GM12891 (cell line): ENCODE measurements around the gene AJAP1.
A peak's percentile ranks its signal among the peaks of the same experiment; 100 is the strongest.

Source experiments
- DNase-seq: peaks from one replicate; pipeline ENCODE4 v3.0.0; 2011; ENCODE audit warnings: low spot score; ENCODE audit not compliant: insufficient read length
- FAIRE-seq: peaks from 2 replicates; lab custom pipeline; 2011; peaks lifted over from hg19 to GRCh38; lab: Jason Lieb, UNC
- PAX5 ChIP-seq: IDR thresholded peaks from 2 replicates; pipeline ENCODE4 v1.6.1; 2011; ENCODE audit warnings: low read length, moderate library complexity, mild to moderate bottlenecking; ENCODE audit not compliant: insufficient read depth, severe bottlenecking
- POLR2A ChIP-seq: IDR thresholded peaks from 2 replicates; pipeline ENCODE4 v1.6.1; 2011; ENCODE audit warnings: low read depth, low read length, control low read depth
- POLR2AphosphoS5 ChIP-seq: IDR thresholded peaks from 2 replicates; pipeline ENCODE4 v1.6.1; 2011; ENCODE audit warnings: low read depth, low read length, control low read depth
- POU2F2 ChIP-seq: IDR thresholded peaks from 2 replicates; pipeline ENCODE4 v1.6.1; 2011; ENCODE audit warnings: low read depth, mild to moderate bottlenecking, control low read depth, low read length, moderate library complexity
- SPI1 ChIP-seq: IDR thresholded peaks from 2 replicates; pipeline ENCODE4 v1.6.1; 2011; ENCODE audit warnings: low read depth, low read length, control low read depth
- TAF1 ChIP-seq: IDR thresholded peaks from 2 replicates; pipeline ENCODE4 v1.6.1; 2011; ENCODE audit warnings: low read depth, low read length, control low read depth

The AJAP1 gene

DNA sequence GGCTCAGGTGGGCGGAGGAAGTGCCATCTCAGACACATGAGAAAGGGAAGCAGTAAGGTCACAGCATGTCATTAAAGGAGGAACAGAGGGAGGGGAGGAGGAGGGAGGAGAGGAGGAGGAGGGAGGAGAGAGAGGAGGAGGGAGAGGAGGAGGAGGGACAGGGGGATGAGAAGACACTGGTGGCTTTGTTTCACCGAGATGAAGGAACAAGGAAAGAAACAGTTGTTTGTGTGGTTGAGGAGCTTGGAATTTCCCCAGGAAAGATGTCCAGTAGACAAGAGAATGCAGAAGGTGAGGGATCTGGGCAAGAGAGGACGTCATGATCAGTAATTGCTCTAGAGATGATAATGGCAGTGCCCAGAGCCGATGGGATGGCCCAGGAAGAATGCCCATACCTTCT lies 97.7 kb downstream of the AJAP1 start:
- TF ChIP-seq PAX5: no peak
- TF ChIP-seq TAF1: no peak
- no peak for TF ChIP-seq POU2F2
- TF ChIP-seq POLR2A: no peak
- no peak for TF ChIP-seq POLR2AphosphoS5
- no peak for TF ChIP-seq SPI1
- FAIRE-seq (no peak), DNase-seq (no peak)

DNA sequence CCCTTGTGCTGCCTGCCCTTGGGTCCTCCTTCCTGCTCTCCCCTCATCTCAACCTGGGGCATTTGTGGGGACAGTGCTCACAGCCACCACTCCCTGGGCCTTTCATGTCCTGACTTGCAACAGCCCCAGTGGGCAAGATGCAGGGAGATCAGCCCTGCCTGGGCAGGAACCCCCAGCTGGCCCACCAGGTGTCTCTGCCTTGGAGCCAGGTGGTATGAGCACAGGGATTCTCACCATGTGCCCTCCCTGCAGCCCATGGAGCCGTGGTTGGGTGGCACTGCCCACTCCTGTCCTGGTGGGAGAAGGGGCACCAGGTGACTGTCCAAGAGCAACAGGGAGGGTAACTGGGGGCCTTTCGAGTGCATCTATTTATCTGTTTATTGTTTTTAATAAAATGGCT lies 100.4 kb downstream of the AJAP1 start:
- no peak for FAIRE-seq
- TF ChIP-seq POU2F2 (no peak), TAF1 (no peak), POLR2A (no peak)

DNA sequence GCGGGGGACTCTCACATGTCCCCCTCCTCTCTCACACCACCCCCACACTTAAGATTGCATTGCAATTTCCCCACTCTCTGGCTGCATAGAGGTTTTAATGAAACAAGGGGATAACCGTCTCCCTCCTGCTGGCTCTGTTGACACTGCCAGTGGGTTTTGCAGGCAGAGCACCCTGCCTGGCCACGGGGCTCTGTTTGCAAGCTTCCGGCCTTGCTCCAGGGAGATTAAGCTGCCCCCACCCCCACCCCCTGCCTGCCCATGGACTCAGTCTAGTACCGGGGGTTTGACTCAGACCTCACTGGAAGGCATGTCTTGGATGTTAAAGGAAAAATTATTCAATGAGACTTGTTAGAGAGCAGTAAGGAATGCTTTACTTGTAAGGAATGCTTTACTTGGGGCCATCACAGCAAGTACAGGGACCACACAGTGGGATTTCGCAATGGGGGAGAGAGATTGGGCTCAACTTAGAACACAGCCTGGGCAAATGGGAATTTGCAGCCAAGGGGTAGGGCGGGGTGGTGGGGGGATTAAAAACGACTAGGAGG lies 101.0 kb downstream of the AJAP1 start:
- TF ChIP-seq POU2F2: no peak
- TF ChIP-seq POLR2A: no peak
- no peak for TF ChIP-seq TAF1
- no peak for DNase-seq

More for the DNA sequence above, 100.4 kb downstream of the AJAP1 start:
- no peak for DNase-seq

DNA sequence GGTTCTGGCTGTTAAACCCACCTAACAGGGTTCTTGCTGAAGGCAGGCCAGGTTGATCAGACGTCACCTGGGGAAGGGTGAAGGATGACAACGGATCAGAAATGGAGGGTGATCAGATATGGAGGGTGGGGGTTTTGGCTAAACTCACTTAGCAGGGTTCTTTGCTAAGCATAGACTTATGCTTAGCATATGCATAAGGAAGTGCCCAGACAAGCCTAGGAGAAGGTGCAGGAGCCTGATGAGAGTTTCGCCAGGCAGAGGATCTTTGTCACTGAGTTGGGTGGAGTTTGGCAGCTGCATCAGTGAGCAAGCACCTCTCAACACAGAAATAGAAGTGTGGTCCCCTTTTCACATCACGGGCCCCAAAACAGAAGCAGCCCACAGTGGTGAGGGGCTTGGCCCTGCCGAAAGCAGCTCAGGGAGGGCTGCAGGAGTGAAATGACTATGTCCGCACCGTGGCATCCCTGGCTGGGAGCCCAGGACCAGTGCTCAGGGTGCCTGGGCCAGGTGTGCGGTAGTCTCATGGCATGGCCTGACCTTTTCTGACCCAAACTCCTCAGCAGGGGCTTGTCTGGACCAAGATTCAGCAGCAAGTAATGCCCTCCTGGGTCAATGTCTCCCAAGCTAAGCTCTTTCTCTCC lies 101.6 kb downstream of the AJAP1 start:
- FAIRE-seq (no peak), DNase-seq (no peak)
- no peak for TF ChIP-seq POLR2AphosphoS5

More for the DNA sequence above, 101.0 kb downstream of the AJAP1 start:
- FAIRE-seq: no peak

DNA sequence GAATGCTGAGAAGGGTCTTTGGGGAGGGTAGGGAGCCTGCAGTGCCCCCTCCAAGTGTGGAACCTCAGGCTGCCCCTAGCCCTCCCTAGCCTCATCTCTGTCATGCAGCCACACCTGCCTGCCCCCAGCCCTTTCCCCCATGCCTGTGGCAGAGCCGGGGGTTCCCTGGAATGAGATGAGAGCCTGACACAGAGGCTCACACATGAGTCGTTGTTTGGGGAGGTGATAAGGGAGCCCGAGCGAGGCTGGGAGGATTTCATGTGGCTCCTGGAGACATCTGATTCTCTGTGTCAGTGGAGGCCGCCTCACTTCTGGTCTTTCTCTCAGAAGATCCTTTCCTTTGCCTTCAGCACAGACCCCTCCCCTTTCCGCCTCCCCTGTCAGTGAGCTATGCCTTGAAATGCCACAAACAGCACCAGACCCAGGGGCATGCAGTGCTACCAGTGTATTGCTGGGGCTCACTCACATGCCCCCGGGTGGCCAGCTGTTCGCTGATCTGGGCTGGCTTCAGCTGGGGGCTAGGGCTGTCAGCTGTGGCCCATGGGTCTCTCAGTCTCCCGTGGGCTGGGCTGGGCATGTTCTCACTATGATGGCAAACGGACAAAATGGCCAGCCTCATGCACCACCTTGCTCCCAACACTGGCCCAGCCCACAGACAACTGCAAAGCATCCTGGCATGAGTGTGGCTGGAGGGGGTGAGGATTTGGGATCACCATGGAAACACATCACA lies 102.6 kb downstream of the AJAP1 start:
- no peak for TF ChIP-seq PAX5
- TF ChIP-seq POLR2A: no peak
- no peak for TF ChIP-seq TAF1
- TF ChIP-seq POLR2AphosphoS5: no peak
- no peak for TF ChIP-seq SPI1
- no peak for TF ChIP-seq POU2F2
- no peak for FAIRE-seq

DNA sequence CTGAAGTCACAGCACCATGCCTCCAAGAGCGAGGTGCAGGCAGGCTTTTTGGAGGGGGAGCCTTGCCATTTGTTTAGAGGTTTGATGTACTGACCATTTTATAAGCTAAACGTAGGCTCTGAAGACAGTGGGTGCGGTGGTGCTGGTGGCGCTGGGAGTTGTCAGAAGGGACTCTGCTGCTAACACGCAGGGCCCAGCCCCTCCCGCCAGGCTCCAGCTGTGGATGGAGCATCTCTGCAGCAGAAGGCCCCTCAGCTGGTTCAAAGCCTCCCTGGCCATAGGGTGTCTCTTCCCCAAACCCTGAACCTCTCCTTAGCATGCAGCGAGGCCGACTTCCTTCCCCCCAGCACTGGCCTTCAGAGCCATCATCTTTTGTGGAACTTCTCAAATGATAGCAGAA lies 105.3 kb downstream of the AJAP1 start:
- no peak for TF ChIP-seq SPI1
- FAIRE-seq (no peak), DNase-seq (no peak)

More for the DNA sequence above, 102.6 kb downstream of the AJAP1 start:
- DNase-seq: no peak

DNA sequence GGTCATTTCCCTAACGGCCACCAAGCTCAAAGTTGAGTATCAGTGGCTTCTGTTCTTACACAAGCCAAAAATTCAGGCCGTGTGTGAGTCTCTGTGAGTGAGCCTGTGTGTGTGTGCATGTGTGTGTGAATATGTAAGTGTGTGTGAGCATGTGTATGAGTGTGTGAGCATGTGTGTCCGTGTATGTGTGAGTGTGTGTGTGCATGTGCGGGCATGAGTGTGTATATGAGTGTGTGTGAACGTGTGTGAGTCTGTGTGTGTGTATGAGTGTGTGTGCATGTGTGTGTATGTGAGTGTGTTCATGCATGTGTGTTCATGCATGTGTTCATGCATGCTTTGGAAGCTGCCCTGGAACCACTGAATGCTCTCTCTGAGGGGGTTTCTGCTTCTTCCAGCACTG lies 105.7 kb downstream of the AJAP1 start:
- FAIRE-seq: no peak

DNA sequence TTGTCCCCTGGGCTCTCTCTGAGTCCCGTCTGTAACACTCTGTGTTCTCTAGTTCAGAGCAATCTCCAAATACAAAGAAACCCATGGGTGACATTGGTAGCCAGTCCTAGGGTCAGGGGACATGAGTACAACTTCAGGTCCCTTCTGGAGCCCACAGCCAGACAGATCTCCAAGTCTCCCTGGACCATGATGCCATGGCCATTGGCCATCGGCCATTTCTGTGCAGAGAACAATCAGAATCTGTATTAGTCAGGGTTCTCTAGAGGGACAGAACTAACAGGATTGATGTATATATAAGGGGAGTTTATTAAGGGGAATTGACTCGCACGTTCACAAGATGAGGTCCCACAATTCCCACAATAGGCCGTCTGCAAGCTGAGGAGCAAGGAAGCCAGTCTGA lies 106.9 kb downstream of the AJAP1 start:
- no peak for DNase-seq
- no peak for FAIRE-seq
- TF ChIP-seq SPI1: no peak
- TF ChIP-seq POLR2AphosphoS5: no peak
- no peak for TF ChIP-seq TAF1
- no peak for TF ChIP-seq POLR2A
- no peak for TF ChIP-seq POU2F2
- TF ChIP-seq PAX5: no peak

More for the DNA sequence above, 105.7 kb downstream of the AJAP1 start:
- DNase-seq: no peak
- TF ChIP-seq POLR2A (no peak), SPI1 (no peak), POLR2AphosphoS5 (no peak), POU2F2 (no peak), TAF1 (no peak), PAX5 (no peak)

DNA sequence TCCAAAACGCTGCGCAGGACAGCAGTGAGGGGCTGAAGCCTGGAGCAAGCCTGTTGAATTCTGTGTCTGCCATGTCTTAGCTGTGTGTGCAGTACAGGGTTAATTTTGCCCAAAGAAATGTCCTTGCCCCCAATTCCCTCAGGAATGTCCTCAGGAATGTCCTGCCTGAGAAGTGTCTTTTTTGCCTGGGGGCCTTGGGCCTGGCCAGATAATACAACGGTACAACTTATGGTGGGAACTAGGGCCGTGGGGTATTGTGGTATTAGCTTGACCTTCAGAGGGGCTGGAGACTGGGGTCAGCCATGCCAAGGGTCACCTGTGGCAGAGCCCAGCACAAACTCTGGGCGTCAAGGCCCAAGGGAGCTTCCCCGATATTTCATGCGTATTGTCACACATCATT lies 107.7 kb downstream of the AJAP1 start:
- FAIRE-seq: no peak
- TF ChIP-seq POLR2AphosphoS5 (no peak), TAF1 (no peak), POU2F2 (no peak)

DNA sequence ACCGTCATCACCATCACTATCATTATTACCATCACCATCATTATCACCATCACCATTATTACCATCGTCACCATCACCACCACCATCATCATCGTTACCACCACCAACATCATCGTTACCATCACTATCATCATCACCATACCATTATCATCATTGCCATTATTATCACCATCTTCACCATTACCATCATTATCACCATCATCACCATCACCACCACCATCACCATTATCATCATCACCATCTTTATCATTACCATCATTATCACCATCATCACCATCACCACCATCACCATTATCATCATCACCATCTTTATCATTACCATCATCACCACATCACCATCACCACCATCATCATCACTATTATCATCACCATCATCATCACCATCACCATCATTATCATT lies 112.9 kb downstream of the AJAP1 start:
- DNase-seq: no peak
- FAIRE-seq: peak; percentile 62
- TF ChIP-seq POLR2A (no peak), SPI1 (no peak), PAX5 (no peak), TAF1 (no peak), POU2F2 (no peak), POLR2AphosphoS5 (no peak)

More for the DNA sequence above, 107.7 kb downstream of the AJAP1 start:
- no peak for DNase-seq
